ENCODE measurements around the gene PTPN14. TPM values are rescaled to one million over a fixed set of nuclear protein-coding genes. Genes with fewer than 3 reads are reported as not detected.

The PTPN14 gene
- total and polyA plus RNA-seq, 2 of the 4 experiments (the other 2 are of a cell fraction) = 21.5 to 31.7 TPM

DNA sequence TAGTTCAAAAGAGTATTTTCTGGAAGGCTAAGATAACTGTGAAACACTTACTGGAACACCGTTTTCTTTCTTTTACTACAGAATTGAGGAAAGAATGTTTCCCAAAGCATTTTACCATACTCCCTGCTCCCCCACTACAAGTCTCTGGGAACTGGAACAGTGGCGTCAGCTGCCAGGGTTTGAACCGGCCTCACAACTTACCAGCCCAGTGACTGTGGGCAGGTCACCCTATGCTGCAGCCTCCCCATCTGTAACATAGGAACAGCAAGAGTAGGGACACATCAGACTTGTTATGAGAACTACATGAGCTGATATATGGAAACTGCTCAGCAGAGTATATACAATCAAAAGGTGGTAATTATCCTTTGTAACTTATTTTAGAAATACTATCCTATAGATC lies 91.5 kb downstream of the PTPN14 start:
- Histone ChIP-seq H2AK5ac (ENCODE audit: low read depth, low read length) (no peak overlapping the region; the same call in 1 of the 2 replicates), H3K4me2 (ENCODE audit: low read depth, low read length) (no peak overlapping the region), H3K4me1 (ENCODE audit: control insufficient read depth, insufficient read depth, low read length) (peaks cover 13% of the 10 kb centered on the region), H4K8ac (ENCODE audit: low read depth in 2 of 2, low read length in 2 of 2) (peak overlapping the region in 1 of 2 experiments; percentile 26; a peak in 1 of 4 replicates), H3K14ac (replicated peaks; ENCODE audit: low read depth, low read length) (0 out of 2 replicates have a peak overlapping the region, but pooled peaks have one; percentile 16), H3K23ac (ENCODE audit: low read depth, low read length) (peak overlapping the region; percentile 39; the same call in 1 of the 2 replicates), H3K79me1 (ENCODE audit: low read depth in 1 of 2, low read length in 2 of 2) (peaks cover 52 to 73% of the 10 kb centered on the region in 2 experiments), H3K27ac (ENCODE audit: insufficient read depth, low read length) (no peak overlapping the region), H4K5ac (ENCODE audit: low read depth, low read length) (peak overlapping the region; percentile 4; the same call in 1 of the 2 replicates), H4K91ac (ENCODE audit: insufficient read depth, low read depth, low read length) (no peak overlapping the region; the same call in 1 of the 2 replicates), H2BK15ac (ENCODE audit: low read depth, low read length) (no peak overlapping the region; the same call in 2 of the 3 replicates), H3K56ac (ENCODE audit: extremely low read depth, insufficient read depth, low read length) (no peak overlapping the region), H3K4me3 (ENCODE audit: insufficient read depth, low read depth, low read length) (no peak overlapping the region), H3K9me1 (ENCODE audit: insufficient read depth, low read length) (peaks cover 27% of the 10 kb centered on the region), H4K20me1 (ENCODE audit: insufficient read depth, low read length) (peaks cover 38% of the 10 kb centered on the region), H2AK9ac (replicated peaks; ENCODE audit: low read depth, low read length, poor library complexity) (peak overlapping the region; percentile 19), H2AFZ (replicated peaks; ENCODE audit: low read length, poor library complexity) (no peak overlapping the region), H2BK120ac (ENCODE audit: low read depth, low read length) (no peak overlapping the region), H3K4ac (ENCODE audit: low read depth, low read length) (peak overlapping the region; percentile 40; the same call in 1 of the 2 replicates), H3K27me3 (ENCODE audit: control insufficient read depth, insufficient read depth, low read length) (no peaks in the 10 kb centered on the region), H3K18ac (ENCODE audit: low read depth, low read length) (0 out of 2 replicates have a peak overlapping the region, but pooled peaks have one; percentile 42), H2BK5ac (ENCODE audit: low read depth, low read length, poor library complexity, severe bottlenecking) (no peak overlapping the region), H3K9me3 (ENCODE audit: control insufficient read depth, insufficient read depth, low read length) (no peaks in the 10 kb centered on the region), H3K9ac (ENCODE audit: low read depth, low read length) (no peak overlapping the region), H2BK20ac (ENCODE audit: low read depth, low read length) (no peak overlapping the region), H3K36me3 (ENCODE audit: control insufficient read depth, insufficient read depth, low read length) (peaks cover 14% of the 10 kb centered on the region)
- TF ChIP-seq NFE2L2 (IDR thresholded peaks at IDR 0.05; ENCODE audit: low read depth, low read length) (no peak), RCOR1 (IDR thresholded peaks at IDR 0.05; ENCODE audit: insufficient replicate concordance, low read length) (no peak), RAD21 (IDR thresholded peaks at IDR 0.05; ENCODE audit: low read length) (no peak)
- POLR2A ChIA-PET (ENCODE audit: unreplicated experiment) = no interaction called here
- intact Hi-C loops (cut with micrococcal nuclease) (no loop called here), in situ Hi-C loops (cut with MboI; ENCODE audit: low sequenced_read_pairs) (no loop called here), dilution Hi-C loops (cut with HindIII; ENCODE audit: low sequenced_read_pairs, unreplicated experiment) (no loop called here)
- ATAC-seq (ENCODE audit: low read depth) (peak; percentile 20; the same call in 1 of the 2 replicates), DNase-seq (no peak)
- no CpG with 5 or more reads among the region's 3 CpGs for WGBS, 2 experiments (ENCODE audit: extremely low coverage in 2 of 2, insufficient read length in 1 of 2)
- CTCF ChIA-PET = interaction anchor here (0.7 kb wide), 1 partner anchor 127 kb away, joined by 3 read pairs; no protein-coding TSS in a partner anchor
- BruUV-seq (replicated peaks) = no TSS peak

All from IMR-90 (cell line).